Measurements from ENCODE around the gene LMNTD2.
"Not testable (repeated sequence)": the region's sequence is repeated elsewhere in the genome, so short reads cannot be mapped to it uniquely, and the experiment has no call there.

LMNTD2 gene

GRCh38 chr11:532986-533585 is 27.5 kb downstream of the LMNTD2 start:
- peak; percentile 40 for DNase-seq (ENCODE audit: low read depth)

GRCh38 chr11:532527-532985 is 28.0 kb downstream of the LMNTD2 start:
- peak; percentile 40 for DNase-seq (ENCODE audit: low read depth)

- DNase-seq (ENCODE audit: low read depth) = peak; percentile 56
Measured at GRCh38 chr11:531919-532526, 28.5 kb downstream of the LMNTD2 start.

DNA sequence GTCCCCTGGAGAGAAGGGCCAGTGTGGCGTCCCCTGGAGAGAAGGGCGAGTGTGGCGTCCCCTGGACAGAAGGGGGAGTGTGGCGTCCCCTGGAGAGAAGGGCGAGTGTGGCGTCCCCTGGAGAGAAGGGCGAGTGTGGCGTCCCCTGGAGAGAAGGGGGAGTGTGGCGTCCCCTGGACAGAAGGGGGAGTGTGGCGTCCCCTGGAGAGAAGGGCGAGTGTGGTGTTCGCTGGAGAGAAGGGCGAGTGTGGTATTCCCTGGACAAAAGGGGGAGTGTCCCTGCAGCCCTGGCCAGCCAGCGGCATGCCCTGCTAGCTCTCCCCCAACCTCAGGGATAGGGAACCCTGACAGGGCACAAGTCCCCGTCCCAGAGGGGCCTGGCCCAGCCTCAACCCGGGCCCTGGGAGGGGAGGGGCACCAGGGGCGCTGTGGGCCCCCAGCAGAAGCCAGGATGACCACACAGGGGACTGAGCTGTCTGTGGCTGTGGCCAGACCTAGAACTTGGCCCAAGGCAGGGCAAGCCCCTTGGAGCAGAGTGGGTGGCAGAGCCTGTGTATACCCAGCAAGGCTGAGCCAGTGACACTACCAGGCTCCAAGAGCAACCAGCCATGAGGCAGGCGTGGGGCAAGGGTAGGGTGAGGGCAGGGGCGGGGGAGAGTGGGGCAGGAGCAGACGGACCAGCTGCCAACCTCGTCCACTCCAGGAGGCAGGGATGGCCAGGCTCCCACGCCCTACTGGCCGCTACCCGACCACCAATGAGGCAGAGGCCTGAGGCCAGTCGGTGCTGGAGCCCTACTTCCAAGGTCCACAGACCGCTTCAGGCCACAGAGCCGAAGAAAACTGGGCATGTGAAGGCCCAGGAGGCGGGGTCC is 29.3 kb downstream of the LMNTD2 start:
- no peak for DNase-seq (ENCODE audit: low read depth)

DNA sequence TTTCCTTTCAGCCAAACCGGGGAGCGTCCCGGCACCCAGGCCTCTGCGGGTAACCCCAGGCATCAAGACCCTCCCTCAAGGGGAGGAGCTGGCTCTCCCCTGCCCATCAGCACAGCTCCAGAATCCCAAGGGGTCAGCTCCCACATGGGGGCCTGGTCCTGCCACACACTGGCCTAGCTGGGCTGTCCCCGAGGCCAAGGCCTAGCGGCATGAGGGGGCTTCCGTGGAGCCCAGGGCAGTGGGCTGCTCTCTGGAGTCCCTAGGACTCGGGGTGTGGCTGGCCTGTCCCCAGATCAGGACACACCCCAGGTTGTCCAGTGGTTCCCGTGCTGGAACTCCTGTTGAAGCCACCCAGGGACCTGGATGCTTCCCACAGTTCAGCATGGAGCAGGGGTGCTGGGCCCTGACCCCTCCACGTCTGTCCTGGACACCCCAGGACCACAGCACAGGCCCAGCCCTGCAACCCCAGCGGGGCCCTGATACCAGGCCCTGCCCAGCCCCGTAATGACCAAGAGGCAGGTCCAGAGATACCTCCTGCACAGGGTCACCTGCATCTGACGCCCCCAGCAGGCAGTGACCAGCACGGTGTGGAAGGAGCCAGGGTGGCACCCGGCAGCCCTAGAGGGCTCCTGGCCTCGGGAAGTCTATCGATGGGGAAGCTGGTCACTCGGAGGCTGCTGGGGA is 30.7 kb downstream of the LMNTD2 start:
- DNase-seq (ENCODE audit: low read depth) = no peak

- DNase-seq (ENCODE audit: low read depth) = no peak
Measured at GRCh38 chr11:528815-529727, 31.5 kb downstream of the LMNTD2 start.

DNA sequence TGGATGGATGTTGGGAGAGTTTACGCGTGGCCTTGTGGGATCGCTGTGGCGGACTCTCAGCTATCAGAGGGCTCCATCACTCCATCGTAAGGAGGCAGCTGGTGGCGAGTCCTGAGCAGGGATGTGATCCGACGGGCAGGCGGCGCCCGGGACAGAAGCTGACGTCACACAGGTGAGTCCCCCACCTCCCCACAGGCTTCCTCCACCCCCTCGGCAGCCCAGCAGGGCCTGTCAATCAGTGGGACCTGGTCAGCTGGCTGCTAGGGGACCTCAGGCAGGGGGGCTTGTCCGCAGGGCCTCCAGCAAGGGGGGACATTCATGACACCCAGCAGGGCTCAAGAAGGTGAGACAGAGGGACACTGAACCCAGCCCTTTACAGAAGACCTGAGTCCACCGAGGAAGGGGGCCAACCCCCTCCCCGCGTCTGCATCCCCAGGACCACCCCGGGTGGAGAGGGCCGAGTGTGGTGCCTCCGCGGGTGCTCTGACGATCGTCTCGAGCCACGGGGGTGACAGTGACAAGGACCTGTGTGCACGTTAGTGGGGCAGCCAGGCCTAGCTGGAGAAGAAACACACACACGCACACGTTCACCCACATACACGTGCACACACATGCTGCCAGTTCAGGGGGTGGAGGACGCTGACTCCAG is 32.2 kb downstream of the LMNTD2 start:
- DNase-seq (ENCODE audit: low read depth) = no peak

GRCh38 chr11:526192-526591 is 34.3 kb downstream of the LMNTD2 start:
- no peak for DNase-seq (ENCODE audit: low read depth)

DNA sequence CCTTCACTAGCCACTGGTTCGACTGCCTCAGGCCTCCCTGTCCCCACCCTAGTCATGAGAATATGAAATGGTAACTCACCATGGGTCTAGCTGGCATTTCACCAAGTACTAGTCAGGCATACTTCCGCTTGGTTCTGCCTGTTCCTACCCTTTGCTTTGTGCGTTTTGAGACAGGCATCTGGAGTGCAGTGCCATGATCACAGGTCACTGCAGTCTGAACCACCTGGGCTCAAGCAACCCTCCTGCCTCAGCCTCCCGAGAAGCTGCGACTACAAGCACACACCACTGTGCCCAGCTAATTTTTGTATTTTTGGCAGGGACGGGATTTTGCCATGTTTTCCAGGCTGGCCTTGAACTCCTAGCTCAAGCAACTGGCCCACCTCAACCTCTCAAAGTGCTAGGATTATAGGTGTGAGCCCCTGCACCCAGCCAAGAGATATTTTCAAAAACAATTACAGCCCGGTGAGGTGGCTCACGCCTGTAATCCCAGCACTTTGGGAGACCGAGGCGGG is 39.3 kb downstream of the LMNTD2 start:
- peak; percentile 24 for DNase-seq (ENCODE audit: low read depth)

DNA sequence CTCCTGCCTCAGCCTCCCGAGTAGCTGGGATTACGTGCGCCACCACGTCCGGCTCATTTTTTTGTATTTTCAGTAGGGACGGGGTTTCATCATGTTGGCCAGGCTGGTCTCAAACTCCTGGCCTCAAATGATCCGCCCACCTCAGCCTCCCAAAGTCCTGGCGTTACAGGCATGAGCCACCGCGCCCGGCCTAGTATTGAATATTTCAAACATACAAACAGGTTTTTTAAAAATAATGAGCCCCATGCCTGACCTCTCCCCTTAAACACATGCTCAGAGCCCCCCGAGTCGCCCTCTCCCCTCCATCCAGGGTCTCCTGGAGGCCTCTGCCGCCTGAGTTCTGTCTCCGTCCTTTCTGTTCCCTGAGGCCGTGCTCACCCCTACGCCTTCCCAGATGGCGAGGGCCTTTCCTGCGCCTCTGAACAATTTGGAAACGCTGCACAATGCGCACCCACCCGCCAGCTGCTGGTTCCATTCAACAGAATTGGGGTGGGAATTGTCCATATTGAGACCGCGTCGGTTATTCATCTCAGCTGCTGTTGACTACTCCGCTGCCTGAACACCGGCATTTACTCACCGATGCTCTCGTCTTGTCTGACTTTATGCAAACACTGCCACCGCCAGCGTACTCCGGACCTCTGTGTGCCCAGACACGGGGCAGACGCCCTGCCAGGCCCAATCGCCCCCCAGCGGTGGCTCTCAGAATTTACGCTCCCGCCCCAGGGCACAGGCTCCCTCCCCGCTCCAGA is 39.9 kb downstream of the LMNTD2 start:
- peak; percentile 23 for DNase-seq (ENCODE audit: low read depth)

DNA sequence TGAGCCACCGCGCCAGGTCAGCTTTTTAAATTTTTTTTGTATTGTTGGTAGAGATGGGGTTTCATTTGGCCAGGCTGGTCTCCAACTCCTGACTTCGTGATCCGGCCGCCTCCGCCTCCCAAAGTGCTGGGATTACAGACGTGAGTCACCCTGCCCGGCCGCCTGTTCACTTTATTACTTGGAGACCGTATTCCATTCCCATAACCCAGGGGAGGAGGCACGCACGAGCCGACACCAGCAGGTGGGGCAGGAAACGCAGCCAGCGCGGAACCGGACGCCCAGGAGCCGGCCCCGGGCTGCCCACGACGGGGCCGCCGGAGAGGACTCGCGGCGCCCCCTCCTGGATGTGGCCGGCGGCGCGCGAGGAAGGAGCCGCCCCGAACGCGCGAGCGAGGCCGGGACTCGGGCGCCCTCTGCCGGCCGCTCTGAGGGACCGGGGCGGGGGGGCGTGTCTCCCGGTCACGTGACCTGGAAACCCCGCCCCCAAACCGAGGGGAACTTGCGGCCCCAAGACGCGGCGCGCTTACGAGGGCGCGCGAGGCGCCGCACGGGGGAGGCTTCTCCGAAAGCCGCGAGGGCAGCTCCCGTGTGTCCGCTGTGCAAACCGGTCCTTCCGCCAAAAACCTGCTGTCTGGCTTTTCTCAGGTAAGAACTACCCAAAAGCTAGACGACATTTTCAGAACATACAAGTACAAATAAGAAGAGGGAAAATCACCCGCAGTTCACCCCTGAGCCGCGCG is 41.9 kb downstream of the LMNTD2 start:
- peak; percentile 98 for DNase-seq (ENCODE audit: low read depth)

DNA sequence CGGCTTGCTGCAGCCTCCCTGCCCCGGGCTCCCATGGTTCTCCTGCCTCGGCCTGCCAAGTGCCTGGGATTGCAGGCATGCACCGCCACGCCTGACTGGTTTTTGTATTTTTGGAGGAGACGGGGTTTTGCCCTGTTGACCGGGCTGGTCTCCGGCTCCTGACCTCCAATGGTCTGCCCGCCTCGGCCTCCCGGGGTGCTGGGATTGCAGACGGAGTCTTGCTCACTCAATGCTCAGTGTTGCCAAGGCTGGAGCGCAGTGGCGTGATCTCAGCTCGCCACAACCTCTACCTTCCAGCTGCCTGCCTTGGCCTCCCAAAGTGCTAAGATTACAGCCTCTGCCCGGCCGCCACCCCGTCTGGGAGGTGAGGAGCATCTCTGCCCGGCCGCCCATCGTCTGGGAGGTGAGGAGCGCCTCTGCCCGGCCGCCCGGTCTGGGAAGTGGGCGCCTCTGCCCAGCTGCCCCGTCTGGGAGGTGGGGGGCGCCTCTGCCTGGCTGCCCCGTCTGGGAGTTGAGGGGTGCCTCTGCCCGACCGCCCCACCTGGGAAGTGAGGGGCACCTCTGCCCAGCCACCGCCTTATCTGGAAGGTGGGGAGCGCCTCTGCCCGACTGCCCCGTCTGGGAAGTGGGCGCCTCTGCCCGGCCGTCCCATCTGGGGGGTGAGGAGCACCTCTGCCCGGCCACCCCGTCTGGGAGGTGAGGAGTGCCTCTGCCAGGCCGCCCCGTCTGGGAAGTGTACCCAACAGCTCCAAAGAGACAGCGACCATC is 43.4 kb downstream of the LMNTD2 start:
- DNase-seq (ENCODE audit: low read depth) = not testable (repeated sequence)

DNA sequence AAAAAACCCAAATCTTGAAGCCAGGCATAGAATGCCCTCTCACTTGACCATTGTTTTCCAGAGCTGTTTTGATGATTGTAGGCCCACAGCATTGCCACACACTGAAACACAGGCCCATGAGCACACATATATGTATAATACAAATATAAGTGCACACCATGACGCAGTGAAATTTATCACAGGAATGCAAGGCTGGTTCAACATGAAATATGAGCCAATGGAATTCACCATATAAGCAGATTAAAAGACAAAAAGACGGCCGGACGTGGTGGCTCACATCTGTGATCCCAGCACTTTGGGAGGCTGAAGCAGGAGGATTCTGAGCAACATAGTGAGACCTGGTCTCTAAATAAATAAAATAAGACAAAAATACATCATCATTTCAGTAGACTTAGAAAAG is 44.1 kb downstream of the LMNTD2 start:
- DNase-seq (ENCODE audit: low read depth) = no peak

GRCh38 chr11:515131-515530 is 45.4 kb downstream of the LMNTD2 start:
- DNase-seq (ENCODE audit: low read depth) = no peak

DNA sequence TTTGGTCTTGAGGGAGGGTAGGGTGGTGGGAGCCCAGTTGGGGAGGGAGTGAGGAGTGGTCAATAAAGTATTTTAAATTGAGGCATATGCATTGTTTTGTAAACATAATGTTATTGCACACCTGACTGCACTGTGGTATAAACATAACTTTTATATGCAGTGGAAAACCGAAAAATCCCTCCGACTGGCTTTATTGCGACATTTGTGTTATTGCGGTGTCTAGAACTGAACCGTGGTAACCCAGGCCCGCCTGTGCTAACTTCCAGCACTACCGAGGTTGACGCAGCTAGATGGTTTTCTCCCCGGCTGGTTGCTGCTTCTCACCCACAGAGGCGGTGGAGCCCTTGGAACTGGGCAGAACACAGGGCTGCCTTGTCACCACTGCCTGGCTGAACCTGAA is 45.9 kb downstream of the LMNTD2 start:
- DNase-seq (ENCODE audit: low read depth) = no peak

DNA sequence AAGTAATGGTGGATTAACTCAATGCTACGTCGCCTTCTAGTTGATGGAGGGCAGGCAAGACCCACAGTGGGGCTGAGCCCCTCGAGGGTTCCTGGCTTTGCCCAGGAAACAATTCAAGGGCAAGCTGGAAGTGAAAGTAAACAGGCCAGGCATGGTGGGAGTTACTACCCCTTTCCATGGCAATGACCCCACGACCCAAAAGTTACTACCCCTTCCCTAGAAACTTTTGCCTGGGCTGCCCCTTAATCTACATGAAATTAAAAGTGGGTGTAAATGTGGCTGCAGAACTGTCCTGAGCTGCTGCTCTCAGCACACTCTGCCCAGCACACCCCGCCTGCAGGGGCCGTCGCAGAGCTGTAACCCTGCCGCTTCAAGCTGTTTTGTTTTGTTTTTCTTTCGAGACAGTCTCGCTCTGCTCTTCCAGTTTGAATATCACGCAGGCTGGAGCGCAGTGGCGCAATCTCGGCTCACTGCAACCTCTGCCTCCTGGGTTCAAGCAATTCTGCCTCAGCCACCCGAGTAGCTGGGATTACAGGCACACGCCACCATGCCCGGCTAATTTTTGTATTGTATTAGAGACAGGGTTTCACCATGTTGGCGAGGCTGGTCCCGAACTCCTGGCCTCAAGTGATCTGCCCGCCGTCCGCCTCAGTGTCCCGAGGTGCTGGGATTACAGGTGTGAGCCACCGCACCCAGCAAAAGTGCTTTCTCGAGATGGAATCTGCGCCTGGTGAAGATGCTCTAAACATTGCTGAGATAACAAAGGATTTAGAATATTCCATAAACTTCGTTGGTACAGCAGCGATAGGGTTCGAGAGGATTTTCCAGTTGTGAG is 47.6 kb downstream of the LMNTD2 start:
- DNase-seq (ENCODE audit: low read depth) = no peak

DNA sequence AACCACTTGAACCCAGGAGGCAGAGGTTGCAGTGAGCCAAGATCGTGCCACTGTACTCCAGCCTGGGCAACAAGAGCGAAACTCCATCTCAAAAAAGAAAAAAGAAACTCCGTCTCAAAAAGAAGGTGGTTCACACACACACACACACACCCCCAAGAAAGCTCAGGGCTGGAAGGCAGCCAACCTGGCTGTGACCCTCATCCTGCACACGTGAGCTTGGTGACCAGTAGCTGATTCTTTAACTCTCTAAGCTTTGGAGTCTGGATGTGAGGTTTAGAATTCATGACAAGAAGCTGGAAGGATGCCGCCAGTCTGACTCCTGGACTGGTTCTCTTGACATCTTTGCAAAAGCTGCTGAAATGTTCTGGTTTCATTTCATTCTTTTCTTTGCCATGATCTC is 51.6 kb downstream of the LMNTD2 start:
- no peak for DNase-seq (ENCODE audit: low read depth)

All from ELR (cell line).